ENCODE measurements around the gene UNC13C.

- TF ChIP-seq CTCF (IDR thresholded peaks at IDR 0.05) (peak in 2 of 4 experiments; percentile 5 to 19), POLR2A (IDR thresholded peaks at IDR 0.05) (no peak)
Measured at GRCh38 chr15:54082836-54083492, 104.7 kb downstream of the UNC13C start.
